Stimulated activated CD8-positive, alpha-beta memory T cell treated with anti-CD3 and anti-CD28 coated beads, Interleukin-7, amount 100 ng/mL, for 4 hours (primary cell): Measurements from ENCODE around the gene RAP1GAP2.
"Not testable (repeated sequence)": the region's sequence is repeated elsewhere in the genome, so short reads cannot be mapped to it uniquely, and the experiment has no call there.

ENCODE experiments used
- DNase-seq, 2 donors: peaks; one replicate each; pipeline ENCODE4 v3.0.0-alpha.2; 2020; ENCODE audit warnings: low read depth in 2 of 2

RAP1GAP2 gene

GRCh38 chr17:3022197-3022596 is 226.0 kb downstream of the RAP1GAP2 start:
- DNase-seq = no peak

GRCh38 chr17:3024346-3024745 is 228.1 kb downstream of the RAP1GAP2 start:
- no peak for DNase-seq

- no peak for DNase-seq
Observed at GRCh38 chr17:3025421-3026124, 229.3 kb downstream of the RAP1GAP2 start.

GRCh38 chr17:3026125-3026855 is 230.1 kb downstream of the RAP1GAP2 start:
- DNase-seq = no peak

GRCh38 chr17:3026856-3027751 is 230.9 kb downstream of the RAP1GAP2 start:
- no peak for DNase-seq

DNA sequence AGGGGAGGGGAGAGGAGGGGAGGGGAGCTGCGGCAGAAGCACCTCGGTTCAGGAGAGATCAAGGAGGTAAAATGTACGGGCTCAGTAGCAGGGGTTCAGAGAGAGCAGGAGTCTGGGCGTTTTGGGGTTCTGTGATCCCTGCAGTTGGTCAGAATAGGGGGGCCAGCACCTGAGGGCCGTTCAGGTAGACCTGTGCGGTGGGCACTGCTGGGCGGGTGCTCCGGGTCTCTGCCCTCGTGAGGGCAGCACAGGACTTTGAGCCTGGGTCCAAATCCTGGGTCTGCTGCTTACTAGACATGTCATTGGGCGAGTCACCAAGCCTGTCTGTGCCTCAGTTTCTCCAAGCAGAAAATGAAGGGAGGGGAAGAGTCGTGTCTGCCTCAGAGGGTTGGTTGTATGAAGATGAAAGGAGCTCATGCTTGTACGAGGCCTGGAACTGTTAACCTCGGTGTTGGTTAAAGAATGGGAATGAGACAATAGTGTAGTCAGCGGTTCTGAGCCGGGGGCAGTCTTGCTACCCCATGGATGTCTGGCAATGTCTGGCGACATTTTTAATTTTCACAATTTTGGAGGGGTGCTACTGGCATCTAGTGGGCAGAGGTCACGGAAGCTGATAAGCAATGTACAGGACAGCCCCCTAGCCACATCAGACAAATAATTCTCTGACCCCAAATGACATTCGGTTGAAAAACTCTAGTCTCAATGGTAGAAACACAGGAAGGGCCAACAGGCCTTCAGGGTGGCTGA is 231.7 kb downstream of the RAP1GAP2 start:
- no peak for DNase-seq

- no peak for DNase-seq
Observed at GRCh38 chr17:3029213-3029913, 233.1 kb downstream of the RAP1GAP2 start.

DNA sequence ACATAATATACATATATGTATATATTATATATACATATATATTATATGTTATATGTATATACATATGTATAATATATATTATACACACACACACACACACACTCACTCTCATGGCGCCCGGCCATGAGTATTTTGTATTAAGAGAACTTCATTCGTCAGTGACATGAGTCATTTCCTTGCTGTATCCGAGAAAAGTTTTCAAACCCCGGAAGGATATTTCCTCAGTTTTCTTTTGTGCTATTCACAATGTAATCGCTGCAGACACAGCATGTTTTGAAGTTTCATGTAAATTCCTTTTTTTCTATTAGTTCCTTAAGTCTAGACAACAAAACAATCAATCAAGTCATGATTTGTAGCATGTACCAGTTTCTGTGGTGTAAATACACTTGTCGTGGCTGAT is 233.9 kb downstream of the RAP1GAP2 start:
- no peak for DNase-seq

- DNase-seq = not testable (repeated sequence)
Observed at GRCh38 chr17:3030852-3031470, 234.7 kb downstream of the RAP1GAP2 start.

GRCh38 chr17:3032258-3033247 is 236.3 kb downstream of the RAP1GAP2 start:
- DNase-seq = no peak

GRCh38 chr17:3033248-3033640 is 237.0 kb downstream of the RAP1GAP2 start:
- DNase-seq = no peak

GRCh38 chr17:3033741-3034577 is 237.7 kb downstream of the RAP1GAP2 start:
- no peak for DNase-seq

DNA sequence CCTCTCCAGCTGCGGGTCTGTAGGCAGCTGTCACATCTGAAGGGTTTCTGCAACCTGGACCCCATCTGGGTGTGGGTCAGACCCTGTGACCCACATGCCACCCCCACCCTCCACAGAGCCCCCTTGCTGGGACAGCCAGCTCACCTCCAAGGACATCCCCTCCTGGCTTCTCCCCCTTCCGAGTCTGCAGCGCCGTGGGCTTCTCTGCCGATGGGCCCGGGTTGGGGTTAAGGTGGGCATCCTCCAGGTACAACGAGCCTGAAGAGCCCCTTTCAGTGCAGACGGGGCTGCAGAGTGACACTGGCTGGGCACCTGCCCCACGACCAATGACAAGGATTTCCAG is 238.3 kb downstream of the RAP1GAP2 start:
- no peak for DNase-seq

DNA sequence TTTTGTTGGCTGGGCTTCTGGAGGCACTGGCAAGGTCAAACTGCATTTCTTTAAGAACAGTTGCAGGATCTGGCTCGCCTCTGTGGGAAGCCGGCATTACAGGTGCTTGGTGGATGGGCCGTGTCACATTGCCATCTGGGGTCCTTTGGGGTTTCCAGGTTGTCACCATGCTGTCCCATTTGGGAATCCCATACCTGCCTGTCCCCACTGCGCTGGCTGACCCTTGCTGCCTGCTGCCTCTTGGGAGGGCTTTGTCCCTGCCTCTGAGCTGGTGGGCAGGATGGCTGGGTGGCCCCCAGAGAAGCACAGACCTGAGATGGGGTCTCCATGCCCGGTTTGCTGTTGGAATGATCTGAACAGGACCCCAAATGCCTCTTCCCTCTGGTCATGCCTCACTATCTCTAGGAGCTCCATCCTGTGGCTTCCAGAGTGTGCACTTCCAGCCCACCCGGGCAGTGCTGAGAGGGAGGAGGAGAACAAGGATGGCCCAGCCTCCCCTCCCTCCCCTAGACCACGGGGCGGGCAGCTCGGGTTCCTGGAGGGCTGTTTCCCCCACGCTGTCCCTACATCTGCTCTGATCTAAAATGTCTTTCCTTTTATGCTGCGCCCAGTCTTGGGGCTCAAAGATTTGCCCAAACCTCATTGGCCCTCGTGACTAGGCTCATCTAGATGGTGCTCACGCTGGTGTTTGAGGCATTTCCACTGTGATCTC is 239.2 kb downstream of the RAP1GAP2 start:
- no peak for DNase-seq

DNA sequence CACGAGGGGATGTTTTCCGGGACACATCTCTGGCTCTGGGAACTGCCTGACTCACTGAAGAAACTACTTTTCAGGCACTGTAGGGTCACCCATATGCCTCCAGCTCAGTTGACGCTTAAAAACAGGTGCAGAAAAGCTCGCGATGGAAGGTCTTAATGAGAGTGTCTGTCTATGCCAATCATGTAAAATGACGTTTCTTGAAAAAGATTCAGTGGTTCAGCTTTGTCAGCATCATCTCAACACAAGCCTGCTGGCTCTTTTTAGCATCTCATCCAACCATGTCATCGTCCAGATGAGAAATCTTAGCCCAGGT is 239.7 kb downstream of the RAP1GAP2 start:
- DNase-seq = no peak

GRCh38 chr17:3036800-3037199 is 240.6 kb downstream of the RAP1GAP2 start:
- DNase-seq = no peak

GRCh38 chr17:3037259-3037658 is 241.0 kb downstream of the RAP1GAP2 start:
- no peak for DNase-seq

- no peak for DNase-seq
Observed at GRCh38 chr17:3038941-3039340, 242.7 kb downstream of the RAP1GAP2 start.
